ENCODE results near the gene PRKAR2B.

GRCh38 chr7:107161415-107161814 is 116.9 kb downstream of the PRKAR2B start:
- TF ChIP-seq GATA2 (IDR thresholded peaks at IDR 0.05; ENCODE audit: low read depth, low read length) (no peak), GATA3 (IDR thresholded peaks at IDR 0.05; ENCODE audit: low read depth, low read length) (no peak)

Measured in SH-SY5Y (cell line).